ENCODE measurements around the gene THSD7A.

THSD7A gene

DNA sequence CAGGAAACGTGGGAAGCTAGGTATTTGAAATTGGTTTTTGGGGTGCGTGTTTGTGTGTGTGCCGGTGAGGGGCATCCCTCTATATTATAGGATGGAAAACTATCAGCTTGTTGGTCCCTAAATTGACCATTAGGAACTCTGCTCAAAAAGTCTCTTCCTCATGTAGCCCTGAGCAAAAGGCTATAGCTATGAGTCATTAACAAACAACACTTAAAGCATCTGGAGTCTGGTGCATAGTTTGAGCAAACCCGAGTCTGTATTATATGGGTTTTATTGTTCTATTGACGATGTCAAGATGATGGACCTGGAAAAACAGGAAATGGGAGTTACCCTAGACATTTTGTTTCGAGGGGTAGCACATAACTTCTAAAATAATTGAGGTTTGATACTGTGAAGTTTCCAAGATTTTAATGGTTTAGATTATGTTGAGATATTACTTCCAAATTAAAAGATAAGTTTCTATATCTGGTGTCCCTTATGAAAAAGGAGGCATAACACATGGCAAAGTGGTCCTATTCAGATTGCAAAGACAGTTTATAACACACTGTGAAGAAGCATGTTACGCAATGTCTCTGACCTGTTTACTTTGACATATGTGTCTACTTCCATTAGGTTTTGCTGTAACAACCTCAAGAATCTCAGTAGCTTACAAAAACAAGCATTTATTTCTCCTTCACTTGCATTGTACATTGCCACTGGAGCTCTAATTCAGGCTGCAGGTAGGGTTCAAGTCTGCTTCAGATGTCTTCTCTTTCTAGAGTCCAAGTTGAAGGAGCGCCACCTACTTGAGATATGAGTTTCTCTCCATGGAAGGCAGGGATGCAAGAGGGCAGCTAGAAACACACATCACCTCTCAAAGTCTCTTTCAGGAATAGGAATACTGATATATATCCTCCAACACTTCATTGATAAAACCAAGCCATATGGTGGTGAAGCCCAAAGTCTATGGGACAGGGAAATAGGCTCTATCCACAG, 500.6 kb downstream of the THSD7A start:
- no peak for TF ChIP-seq CTCF (IDR thresholded peaks at IDR 0.05; ENCODE audit: extremely low read depth, missing control alignments)
- DNase-seq (ENCODE audit: low spot score), result no peak

GRCh38 chr7:11330717-11331116, 501.3 kb downstream of the THSD7A start:
- DNase-seq (ENCODE audit: low spot score), result no peak
- no peak for TF ChIP-seq CTCF (IDR thresholded peaks at IDR 0.05; ENCODE audit: extremely low read depth, missing control alignments)

- TF ChIP-seq CTCF (IDR thresholded peaks at IDR 0.05; ENCODE audit: extremely low read depth, missing control alignments), result no peak
- DNase-seq (ENCODE audit: low spot score), result no peak
Measured at GRCh38 chr7:11330208-11330607, 501.8 kb downstream of the THSD7A start.

GRCh38 chr7:11329626-11330025, 502.4 kb downstream of the THSD7A start:
- DNase-seq (ENCODE audit: low spot score), result no peak
- no peak for TF ChIP-seq CTCF (IDR thresholded peaks at IDR 0.05; ENCODE audit: extremely low read depth, missing control alignments)

- no peak for TF ChIP-seq CTCF (IDR thresholded peaks at IDR 0.05; ENCODE audit: extremely low read depth, missing control alignments)
- no peak for DNase-seq (ENCODE audit: low spot score)
Measured at GRCh38 chr7:11328309-11328708, 503.7 kb downstream of the THSD7A start.

DNA sequence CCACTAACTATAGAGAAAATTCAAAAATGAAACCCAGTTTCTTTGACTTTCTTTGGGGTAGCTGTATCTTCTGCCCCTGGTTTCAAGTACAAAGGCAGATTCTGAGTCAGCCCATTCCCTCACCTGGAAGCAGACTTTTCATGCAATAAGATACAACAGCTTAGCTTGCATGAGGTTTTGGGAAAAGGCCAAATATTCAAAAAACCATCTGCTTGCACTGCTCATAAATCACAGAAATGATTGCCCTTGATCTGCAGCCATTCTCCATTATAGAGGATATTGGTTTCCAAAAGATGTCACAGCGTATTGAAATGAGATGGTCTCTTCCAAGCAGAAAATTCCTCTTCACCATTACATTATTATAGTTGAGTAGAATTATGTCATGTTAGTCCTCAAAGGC, 504.4 kb downstream of the THSD7A start:
- no peak for TF ChIP-seq CTCF (IDR thresholded peaks at IDR 0.05; ENCODE audit: extremely low read depth, missing control alignments)
- DNase-seq (ENCODE audit: low spot score), result no peak

All from GM20000 (cell line).